Kidney tubule cell (primary cell): Measurements from ENCODE around the gene GALNT17.

Source experiments
- DNase-seq: peaks from one replicate; pipeline ENCODE4 v3.0.0-alpha.2; 2018; ENCODE audit warnings: low spot score

Gene GALNT17

DNA sequence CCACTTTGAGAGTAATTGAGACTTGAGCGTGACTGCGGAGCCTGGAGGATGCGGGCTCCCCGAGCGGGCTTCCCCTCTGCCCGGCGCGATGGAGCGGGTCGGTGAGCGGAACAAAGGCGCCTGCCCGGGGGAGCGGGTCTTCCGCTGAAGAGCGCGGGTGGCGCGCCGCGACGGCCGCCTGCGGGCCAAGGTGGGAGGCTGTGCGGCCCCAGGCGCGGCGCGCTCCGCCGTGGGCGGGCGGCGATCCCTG is at the start of gene GALNT17:
Gene GALNT17 (plus strand): TSS at position 18 of the 250 bp plus-strand sequence.
- DNase-seq = no peak

DNA sequence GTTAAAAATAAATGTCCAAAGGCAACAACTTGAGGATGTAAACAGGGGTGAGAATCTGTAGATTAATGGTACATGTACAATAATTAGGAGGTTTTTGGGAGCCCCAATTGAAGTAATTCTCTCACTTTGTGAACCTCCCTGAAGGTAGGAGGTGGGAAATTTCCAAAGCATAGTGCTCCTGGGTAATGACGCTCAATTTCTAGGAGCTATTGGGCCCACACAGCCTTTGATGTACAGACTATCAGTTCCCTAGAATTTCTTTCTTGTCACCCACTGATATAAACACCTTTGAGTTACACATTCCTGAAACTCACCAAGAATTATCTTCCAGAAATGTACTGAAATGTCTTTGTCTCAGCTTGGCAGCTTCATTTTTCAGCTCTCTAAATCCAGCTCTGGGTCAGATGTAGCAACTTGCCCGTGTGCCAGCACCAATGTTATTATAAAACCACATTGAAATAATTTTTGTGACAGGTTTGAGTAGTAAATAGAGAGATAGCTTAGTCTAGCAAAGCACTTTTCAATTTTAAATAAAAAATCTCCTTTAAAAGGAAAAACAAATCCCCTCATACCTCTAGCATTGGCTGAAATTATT is 36.6 kb upstream of the GALNT17 start:
- DNase-seq = no peak

DNA sequence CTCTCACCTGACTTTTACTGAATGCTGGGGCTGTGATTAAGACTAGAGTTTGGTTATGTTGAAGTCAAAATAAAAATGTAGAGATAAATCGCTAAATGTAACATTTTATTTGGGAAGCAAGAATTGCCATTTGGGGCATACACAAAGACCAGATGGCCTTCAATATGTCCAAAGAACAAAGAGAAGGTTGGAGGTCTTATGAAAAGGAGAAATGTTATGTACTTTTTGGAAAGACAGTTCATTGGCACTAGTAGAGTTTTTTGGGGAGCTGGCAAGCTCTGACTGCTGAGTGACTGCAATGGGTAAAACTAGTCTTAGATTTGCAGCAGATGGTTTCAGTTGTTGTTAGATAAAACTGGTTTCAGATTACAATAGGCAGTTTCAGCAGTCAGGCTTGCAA is 35.6 kb upstream of the GALNT17 start:
- no peak for DNase-seq

DNA sequence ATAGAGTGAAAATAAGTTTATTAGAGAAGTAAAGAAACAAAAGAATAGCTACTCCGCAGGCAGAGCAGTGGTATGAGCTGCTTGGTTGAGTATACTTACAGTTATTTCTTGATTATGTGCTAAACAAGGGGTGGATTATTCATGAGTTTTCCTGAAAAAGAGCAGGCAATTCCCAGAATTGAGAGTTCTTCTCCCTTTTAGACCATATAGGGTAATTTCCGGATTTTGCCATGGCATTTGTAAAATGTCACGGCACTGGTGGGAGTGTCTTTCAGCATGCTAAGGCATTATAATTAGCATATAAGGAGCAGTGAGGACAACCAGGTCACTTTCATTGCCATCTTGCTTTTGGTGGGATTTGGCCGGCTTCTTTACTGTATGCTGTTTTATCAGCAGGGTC is 25.7 kb upstream of the GALNT17 start:
- DNase-seq = no peak

DNA sequence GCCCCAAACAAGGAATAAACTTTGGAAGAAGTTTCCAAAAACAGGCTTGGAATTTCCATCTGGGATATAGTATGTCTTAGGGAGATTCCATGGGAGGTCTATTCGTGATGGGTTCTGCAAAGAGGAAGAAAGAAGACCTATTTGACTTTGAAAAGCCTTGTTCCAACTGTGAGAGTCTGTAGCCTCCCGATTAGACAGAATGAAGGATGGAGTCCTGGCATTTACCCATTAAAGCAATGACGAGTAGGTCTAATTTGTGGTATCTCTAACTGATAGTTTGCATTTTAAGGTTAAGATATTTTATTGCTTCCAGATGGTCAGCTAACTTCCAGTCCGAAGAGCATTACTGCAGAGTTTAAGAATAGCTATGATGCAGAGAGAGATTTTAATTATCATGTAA is 19.5 kb upstream of the GALNT17 start:
- DNase-seq = no peak

DNA sequence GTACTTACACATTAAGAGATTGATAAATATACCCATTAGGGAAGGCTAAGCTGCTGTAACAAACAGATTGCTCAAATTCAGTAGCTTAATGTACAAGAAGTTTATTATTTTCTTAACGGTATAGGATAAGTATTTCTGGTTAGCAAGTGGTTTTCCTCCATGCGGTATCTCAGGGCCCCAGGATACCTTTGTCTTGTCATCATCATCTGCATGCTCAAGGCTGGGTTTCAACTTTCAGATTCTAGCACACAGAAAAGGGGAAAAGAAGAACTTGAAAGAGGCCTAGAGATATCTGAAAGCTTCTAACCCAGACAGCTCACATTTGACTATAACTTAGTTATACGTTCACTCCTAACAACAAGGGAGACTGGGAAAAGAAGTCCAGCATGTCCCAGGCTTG is 11.8 kb upstream of the GALNT17 start:
- no peak for DNase-seq

DNA sequence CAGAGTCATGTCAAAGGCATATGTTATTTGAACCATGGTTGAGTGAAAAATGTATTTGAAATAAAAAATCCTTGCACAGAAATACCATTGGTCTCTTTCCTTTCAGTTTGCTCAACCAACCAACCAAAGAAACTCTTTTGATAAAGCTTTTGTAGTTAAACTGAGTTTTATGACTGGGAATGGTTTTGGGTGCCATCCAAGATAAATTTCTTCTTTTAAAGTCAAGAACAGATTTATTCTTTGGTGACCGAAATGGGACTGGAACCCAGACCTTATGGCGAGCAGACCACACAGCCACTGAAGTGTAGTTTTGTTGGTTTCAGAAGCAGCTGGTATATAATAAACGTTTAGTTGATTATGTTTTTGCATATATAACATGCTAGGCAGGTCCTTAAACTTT is 2.8 kb upstream of the GALNT17 start:
- no peak for DNase-seq

DNA sequence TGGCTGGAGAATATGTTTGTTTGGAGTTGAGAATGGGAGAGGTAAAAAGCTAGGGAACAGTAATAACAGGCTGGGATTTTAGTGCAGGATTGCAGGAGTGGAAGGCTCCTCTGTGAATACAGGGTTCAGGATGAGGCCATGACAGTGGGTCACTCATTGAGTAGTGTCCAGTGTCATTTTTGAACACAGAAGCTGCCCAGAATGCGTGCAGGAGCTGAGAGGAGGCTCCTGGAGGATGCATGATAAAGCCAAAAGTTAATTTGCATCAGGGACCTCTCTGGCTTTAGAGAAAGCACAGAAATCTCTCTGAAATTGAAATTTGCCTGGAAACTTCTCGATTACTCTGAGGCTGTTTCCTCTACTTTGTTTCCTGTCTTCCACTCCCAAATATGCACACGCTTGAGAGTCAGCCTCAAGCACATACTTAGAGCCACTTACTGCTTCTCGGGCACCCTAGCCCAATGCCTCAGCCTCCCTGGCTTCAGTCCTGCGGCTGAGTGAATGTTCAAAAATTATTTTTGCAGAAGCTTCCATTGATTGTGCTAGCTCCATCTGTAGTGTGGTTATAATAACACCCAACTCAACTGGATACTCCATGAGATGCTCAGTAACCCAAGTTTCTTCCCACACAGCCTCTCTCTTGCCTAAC is 1.8 kb upstream of the GALNT17 start:
- DNase-seq = no peak

DNA sequence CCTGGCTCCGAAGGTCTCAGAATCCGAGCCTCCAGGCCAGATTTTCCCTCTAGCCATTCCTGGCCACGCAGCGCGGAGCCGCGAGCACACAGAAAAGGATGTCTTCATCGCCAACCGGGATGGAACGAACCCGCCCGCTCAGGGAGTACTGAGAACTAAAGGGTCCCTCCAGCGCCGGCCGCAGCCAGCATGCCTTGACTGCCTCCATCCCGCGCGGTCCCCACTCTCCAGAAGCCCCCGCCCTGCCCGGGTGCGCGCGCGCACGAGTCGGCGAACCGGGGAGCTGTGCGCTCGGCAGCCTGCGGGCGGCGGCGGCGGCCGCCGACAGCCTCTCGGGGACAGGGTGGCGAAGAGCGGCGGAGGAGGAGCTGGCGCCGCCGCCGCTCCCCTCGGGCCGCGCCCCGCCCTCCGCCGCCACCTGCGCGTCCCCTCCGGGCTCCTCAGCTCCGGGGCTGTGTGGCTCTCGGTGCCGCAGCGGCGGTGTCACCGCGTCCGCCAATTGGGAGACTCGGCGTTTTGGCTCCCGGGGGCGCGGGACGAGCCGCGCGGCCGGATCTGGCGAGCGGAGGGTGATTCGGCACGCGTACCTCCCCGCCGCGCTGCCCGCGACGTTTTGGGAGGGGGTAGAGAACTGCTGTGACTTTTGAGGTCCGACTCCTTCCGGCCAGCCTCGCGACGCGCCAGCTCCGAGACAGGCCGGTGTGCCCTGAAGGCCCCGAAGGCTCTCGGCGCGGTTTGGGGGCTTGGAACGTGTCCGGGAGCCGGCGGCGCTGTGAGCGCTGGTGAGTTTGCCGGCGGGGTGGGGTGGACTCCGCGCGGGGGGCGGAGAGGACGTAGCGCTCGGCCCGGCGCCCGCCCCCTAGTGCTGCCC is 453 bp upstream of the GALNT17 start:
- DNase-seq = no peak

DNA sequence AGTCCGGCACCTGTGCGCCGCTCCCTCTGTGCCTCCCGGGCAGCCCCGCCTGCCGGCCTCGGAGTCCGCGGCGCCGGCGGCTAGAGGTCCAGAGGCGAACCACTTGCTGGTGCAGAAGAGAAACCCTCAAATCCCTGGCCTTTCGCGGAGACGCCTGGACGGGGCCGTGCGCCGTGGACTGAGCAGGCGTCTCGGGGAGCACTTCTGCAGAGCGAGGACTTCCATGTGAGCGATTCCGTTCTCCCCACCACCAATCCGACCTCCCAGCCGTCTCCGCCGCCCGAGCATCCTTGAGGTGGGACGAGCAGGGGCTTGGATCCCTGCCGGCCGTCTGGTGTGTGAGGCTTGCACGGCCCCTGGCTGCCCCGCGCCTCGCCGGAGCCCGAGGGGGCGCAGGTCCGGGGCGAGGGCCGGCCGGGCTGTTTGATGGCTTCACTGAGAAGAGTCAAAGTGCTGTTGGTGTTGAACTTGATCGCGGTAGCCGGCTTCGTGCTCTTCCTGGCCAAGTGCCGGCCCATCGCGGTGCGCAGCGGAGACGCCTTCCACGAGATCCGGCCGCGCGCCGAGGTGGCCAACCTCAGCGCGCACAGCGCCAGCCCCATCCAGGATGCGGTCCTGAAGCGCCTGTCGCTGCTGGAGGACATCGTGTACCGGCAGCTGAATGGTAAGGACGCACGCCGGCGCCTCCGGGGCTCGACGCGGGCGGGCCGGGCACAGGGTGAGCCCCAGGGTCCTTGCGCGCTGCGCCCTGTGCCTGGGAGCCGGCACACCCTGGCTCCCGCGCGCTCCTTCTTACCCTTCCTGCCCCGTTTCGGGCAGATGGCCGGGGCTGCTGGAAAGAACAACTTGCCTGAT is 660 bp downstream of the GALNT17 start:
- no peak for DNase-seq

DNA sequence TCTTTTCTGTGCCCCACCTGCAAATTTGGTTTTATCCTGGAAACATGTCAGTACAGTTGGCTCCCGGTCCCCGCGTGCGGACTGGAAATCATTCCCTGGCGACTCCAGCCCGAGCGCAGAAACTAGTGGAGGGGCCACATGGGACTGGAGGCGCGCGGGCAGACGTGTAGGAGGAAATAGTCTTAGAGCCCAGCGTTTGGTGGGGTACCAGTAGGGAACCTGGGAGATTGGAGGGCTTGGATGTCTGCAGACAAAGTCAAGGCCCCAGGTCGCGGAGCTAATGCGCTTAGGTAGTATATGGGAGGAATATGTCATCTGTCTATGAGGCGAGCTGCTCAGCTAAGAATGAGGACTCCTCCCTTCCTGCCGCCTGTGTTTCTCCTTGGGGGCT is 1.3 kb downstream of the GALNT17 start:
- no peak for DNase-seq

DNA sequence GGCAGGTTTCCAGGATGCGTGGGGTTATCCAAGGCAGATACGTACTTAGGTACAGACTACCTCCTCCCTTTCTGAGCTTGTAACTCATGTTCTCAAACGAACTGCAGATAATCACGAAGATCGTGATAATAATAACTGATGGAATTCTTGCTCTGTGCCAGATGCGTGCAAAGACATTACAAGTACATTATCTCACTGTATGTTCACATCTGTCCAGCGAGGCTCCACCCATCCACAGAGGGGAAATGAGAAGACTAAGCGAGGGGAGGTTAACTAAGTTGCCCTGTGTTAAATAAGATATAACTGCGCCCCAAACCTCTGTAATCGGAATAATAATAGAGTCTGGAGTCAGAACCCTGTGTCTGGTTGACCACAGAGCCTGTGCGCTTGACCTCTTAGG is 1.9 kb downstream of the GALNT17 start:
- no peak for DNase-seq

DNA sequence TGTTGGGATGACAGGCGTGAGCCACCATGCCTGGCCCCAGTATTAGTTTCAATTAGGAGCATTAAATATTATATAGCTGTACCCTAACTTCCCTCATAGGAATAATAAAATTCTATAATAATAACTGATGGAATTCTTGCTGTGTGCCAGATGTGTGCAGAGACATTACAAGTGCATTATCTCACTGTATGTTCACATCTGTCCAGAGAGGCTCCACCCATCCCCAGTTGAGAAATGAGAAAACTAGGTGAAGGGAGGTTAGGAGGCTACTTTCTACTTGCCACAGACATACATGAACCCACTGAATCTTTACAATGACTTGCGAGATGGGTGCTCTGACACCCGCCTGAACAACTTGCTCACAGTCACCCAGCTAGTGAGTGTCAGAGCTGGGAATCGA is 3.2 kb downstream of the GALNT17 start:
- no peak for DNase-seq

DNA sequence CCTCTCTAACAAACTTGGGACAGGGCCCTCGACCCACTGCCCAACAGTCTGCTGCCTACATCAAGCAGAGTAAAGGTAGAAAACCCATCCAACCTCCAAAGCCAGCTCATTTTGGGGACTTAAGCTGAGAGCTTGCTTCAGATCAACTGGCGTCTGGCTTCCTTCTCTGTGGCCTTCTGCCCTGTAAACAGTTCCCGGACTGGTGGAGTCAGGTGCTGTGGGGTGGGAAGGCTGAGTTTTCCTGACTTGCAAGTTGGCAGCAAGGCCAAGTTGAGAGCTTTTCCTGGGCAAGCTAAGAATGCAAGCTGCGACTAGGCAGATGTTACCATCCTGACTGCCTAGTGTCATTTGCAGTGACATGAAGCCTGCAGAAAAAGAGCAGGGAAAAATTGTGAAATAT is 3.7 kb downstream of the GALNT17 start:
- no peak for DNase-seq

DNA sequence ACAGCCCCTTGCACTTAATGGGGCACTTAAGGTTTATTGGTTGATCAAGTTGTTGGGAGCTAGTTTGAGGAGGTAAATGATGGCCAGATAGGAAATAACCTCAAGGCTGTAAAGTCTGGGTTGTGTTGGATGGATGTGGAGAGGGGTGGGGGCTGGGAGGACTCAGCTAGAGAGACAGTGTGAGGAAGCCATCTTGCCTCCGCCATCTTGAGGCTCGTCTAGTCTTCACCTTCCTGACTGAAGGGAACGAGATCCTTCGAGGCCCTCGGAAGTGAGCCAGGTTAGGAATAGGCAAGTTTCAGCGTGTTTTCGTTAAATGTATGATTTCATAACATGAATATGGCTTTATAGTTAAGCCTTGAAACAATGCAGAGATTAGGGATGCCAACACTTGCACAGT is 5.5 kb downstream of the GALNT17 start:
- DNase-seq = no peak

DNA sequence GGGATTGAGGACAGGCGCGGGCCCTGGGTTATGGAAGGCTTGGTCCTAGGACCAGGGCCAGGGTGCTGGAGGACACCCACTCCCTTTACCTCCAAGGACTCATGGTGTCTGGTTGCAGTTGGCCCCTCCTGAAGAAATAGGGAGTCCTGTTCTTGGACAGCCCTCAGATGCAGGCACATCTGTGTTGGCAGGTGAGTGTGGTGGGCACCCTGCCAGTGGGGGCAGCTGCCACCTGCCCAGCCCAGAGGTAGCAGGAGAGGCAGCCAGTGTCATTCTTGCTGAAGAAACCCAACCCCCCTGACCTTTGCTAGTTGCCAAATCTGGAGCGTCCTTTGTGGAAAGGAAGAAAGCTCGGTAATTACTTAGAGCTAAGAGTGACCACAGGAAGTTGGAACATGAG is 8.3 kb downstream of the GALNT17 start:
- no peak for DNase-seq

DNA sequence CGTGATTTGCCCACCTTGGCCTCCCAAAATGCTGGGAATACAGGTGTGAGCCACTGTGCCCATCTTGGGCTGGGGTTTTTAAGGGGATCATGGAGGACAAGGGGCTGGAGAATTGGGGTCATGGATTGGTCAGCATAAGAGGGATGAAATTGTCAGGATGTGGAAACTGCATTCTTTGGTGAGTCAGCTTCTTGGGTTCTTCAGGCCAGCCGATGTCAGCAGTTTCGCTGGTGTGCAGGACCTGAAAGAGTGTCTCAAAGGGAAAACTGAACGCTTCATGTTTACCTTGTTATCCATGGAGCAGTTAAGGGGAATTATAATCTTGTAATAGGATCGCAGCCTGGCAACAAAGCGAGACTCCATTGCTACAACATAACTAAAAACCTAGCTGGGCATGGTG is 13.0 kb downstream of the GALNT17 start:
- no peak for DNase-seq

DNA sequence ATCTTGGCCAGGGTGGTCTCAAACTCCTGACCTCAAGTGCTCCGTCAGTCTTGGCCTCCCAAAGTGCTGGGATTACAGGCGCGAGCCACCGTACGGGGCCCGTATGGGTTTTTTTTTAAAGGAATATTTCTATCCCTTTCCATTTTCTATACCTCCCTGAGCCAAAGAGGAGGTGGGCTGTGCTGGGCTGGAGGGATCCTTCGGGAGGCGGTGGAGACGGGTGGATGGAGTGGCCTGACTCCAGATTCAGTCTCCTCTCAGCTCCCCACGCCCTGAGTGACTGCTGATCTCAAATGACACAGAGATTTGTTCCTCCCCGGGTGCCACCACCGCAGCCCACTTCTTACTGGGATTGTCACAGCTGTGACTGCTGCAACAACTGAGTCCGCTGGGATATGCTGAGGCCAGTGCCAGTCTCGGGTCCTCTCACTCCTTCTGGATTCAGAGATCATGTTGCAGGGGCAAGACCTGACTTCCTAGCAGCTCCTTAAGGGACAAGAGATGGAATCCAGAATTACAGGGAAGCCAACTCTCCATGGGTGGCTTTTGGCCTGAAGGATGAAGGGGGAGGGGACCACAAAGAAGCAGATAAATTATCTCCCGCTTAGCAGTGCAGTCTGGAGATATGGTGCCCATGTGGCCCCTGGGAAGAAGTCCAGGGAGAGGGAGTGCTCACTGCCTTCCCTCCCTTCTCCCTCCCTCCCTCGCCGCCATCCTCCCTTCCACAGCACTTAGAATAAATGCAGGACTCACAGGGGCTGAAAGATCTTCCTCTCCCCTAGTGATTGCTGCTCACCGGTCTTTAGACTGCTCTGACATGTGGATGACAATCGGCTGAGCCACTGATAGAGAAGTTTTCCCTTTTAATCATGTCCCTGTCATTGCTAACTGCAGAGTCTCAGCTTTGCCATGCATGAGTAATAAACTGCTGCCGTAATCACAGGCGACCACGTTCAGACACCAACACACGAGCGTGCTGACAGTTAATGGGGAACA is 14.3 kb downstream of the GALNT17 start:
- DNase-seq = no peak

DNA sequence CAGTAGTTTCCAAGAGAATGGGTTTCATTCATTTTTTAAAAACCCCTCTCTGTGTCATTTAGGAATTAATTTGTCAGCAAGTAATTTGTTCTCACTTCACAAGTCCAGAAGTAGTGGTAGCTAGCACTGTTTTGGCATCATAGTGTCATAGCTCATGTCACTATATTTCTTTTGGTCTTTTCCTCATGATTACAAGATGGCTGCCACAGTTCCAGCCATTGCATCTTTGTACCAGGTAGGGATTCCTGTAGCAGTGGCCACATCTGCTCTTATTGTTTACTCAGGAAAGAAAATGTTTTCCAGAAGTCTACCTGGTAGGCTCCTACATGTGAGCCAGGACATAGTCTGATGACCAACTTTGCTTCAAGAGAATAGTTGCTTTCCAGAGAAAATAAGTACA is 16.2 kb downstream of the GALNT17 start:
- no peak for DNase-seq

DNA sequence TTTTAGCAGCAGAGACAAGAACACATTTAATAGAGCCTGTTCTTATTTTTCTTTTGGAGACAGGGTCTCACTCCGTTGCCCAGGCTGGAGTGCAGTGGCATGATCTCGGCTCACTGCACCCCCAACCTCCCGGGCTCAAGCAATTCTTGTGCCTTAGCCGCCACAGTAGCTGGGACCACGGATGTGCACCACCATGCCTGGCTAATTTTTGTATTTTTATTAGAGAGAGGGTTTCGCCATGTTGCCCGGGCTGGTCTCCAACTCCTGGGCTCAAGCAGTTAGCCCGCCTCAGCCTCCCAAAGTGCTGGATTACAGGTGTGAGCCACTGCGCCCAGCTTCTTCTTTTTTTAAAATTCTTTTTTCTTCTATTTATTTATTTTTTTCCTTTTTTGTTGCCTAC is 23.3 kb downstream of the GALNT17 start:
- DNase-seq = no peak

DNA sequence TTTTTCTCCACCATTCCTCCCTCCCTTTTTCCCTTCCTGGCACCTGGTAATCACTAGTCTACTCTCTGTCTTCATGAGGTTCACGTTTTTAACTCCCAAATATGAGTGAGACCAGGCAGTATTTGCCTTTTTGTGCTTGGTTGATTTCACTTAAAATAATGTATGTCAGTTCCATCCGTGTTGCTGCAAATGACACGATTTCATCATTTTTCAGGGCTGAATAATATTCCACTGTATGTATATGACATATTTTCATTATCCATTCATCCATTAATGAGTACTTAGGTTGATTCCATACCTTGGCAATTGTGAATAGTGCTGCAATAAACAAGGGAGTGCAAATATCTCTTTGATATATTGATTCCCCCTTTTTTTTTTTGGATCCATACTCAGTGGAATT is 25.8 kb downstream of the GALNT17 start:
- no peak for DNase-seq

DNA sequence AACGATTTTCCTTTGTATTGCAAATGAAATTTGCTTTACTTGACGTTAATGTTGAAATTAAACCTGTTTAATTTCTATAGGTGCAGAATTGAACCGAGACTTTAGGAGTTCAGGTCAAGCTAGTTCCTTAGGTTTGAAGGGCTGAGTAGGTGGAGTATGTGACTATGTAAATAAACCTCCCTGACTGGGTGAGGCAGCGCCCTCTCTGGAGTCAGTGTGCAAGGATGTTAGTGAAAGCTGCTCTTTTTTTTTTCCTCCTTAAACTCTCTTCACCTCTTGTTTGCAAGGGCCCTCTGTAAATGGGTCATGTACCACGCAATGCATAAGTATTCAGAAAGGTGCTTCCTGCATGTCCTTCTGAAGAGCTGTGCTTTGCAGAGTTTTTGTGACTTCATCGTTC is 33.8 kb downstream of the GALNT17 start:
- no peak for DNase-seq
